Activated T-cell treated with anti-CD3 and anti-CD28 coated beads, Interleukin-2, amount 50 U/mL, for 1 hour (primary cell): ENCODE measurements around the gene KRTAP5-11.
"Not testable (repeated sequence)": the region's sequence is repeated elsewhere in the genome, so short reads cannot be mapped to it uniquely, and the experiment has no call there.

Experiments
- DNase-seq: peaks from one replicate; pipeline ENCODE4 v3.0.0-alpha.2; 2020

KRTAP5-11 gene

GRCh38 chr11:71554996-71555395, 27.7 kb downstream of the KRTAP5-11 start:
- DNase-seq = no peak

GRCh38 chr11:71551711-71552110, 31.0 kb downstream of the KRTAP5-11 start:
- no peak for DNase-seq

DNA sequence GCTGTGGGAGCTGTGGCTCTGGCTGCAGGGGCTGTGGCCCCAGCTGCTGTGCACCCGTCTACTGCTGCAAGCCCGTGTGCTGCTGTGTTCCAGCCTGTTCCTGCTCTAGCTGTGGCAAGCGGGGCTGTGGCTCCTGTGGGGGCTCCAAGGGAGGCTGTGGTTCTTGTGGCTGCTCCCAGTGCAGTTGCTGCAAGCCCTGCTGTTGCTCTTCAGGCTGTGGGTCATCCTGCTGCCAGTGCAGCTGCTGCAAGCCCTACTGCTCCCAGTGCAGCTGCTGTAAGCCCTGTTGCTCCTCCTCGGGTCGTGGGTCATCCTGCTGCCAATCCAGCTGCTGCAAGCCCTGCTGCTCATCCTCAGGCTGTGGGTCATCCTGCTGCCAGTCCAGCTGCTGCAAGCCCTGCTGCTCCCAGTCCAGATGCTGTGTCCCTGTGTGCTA, 33.9 kb downstream of the KRTAP5-11 start:
- DNase-seq = no peak

DNA sequence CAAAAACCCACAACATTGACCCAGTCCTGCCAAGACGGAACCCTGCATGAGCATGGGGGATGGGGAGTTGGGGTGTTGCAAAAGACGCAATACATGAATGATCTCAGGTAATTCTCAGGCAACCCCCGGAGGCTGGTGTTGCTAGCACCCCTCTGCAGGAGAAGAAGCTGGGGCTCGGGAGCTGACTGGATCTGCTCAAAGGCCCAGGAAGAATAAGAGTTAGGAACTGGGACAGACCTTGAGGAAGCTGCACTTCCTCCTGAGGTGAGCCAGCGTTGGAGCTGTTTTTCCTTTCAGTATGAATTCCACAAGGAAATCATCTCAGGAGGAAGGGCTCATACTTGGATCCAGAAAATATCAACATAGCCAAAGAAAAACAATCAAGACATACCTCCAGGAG, 34.6 kb downstream of the KRTAP5-11 start, which contains the start of gene KRTAP5-9:
Gene KRTAP5-9 (plus strand): TSS at position 301 of the 400 bp plus-strand sequence. CDS start 238 bp downstream, outside the sequence.
- no peak for DNase-seq

GRCh38 chr11:71545405-71545966, 37.2 kb downstream of the KRTAP5-11 start:
- no peak for DNase-seq

- no peak for DNase-seq
These were observed 38.0 kb downstream of the KRTAP5-11 start for GRCh38 chr11:71544525-71545214.

DNA sequence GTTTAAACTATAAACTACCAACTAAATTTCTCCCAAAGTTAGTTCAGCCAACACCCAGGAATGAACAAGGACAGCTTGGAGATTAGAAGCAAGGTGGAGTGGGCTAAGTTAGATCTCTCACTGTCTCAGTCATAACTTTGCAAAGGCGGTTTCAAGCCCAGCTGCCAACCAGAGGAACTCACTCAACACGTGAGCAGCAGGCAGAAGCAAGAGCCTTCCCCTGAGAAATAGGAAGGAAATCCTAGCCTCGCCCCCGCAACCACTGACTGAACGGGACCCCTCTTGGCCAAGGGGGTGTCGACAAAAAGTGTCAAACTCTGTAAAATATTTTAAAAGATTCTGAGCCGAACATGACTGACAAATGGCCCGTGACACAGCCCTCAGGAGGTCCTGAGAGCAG, 38.8 kb downstream of the KRTAP5-11 start:
- DNase-seq = no peak

DNA sequence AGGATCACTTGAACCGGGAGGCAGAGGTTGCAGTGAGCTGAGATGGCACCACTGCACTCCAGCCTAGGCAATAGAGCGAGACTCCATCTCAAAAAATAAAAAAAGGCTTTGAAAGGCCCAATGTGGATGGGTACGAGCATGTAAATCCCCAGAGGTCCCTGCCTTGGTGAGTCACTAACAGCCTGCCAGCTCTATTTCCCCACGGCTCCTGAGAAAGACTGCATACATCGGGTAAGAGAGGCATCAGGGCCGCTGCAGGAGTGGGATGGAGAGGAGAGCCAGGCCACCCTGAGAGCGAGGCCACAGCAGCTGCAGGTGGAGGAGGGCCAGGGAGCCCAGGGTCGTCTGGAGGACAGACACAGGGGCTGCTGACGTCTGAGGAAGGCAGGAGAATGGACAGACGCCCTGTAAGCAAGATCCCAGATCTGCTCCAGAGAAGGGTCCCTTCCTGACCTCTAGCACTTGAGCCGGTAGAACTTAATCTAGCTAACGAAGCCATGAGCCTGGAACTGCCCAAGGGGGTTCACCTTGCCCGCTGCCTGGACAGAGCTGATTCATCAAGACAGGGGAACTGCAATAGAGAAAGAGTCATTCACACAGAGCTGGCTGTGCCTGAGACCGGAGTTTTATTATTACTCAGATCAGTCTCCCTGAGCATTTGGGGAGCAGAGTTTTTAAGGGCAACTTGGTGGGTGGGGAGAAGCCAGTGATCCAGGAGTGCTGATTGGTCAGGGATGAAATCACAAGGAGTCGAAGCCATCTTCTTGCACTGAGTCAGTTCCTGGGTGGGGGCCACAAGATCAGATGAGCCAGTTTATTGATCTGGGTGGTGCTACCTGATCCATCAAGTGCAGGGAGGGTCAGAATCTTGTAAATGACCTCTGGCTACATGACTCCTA, 39.5 kb downstream of the KRTAP5-11 start:
- DNase-seq = no peak

- DNase-seq = no peak
These were observed 40.3 kb downstream of the KRTAP5-11 start for GRCh38 chr11:71542382-71542781.

- DNase-seq = not testable (repeated sequence)
These were observed 42.0 kb downstream of the KRTAP5-11 start for GRCh38 chr11:71540521-71541304.

- not testable (repeated sequence) for DNase-seq
These were observed 42.7 kb downstream of the KRTAP5-11 start for GRCh38 chr11:71539971-71540370.

DNA sequence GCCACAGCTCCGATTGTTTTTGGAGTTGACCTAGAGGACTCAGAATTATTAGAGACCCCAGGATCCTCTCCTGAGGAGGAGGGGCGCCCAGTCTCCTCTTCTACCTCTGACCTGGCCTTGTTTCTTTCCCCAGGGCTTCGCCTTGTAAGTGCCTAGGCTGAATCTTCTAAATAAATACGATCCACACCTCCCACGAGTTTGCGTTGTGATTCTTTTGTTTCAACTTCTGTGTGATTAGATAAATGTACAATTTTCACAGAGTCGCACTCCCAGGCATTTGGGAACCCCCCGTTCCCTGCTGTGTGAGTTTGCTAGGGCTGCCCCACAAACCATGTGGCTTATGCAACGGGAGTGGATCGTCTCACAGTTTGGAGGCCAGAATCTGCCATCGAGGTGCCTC, 43.7 kb downstream of the KRTAP5-11 start:
- no peak for DNase-seq

DNA sequence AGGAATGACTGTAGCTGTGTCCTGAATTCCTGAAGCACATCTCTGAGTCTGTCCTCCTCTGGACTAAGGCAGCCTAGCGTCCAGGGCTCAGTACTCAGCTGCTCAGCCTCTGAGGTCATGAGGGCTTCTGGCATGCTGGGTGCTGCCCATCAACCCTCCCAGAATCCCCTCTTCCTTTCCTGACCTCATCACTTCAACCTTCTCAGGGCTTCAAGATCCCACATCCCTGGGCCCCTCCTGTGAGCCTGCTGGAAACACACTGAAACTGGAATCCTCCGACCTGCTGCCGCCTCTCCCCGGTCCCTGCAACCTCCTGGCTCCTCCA, 44.0 kb downstream of the KRTAP5-11 start:
- DNase-seq = no peak

DNA sequence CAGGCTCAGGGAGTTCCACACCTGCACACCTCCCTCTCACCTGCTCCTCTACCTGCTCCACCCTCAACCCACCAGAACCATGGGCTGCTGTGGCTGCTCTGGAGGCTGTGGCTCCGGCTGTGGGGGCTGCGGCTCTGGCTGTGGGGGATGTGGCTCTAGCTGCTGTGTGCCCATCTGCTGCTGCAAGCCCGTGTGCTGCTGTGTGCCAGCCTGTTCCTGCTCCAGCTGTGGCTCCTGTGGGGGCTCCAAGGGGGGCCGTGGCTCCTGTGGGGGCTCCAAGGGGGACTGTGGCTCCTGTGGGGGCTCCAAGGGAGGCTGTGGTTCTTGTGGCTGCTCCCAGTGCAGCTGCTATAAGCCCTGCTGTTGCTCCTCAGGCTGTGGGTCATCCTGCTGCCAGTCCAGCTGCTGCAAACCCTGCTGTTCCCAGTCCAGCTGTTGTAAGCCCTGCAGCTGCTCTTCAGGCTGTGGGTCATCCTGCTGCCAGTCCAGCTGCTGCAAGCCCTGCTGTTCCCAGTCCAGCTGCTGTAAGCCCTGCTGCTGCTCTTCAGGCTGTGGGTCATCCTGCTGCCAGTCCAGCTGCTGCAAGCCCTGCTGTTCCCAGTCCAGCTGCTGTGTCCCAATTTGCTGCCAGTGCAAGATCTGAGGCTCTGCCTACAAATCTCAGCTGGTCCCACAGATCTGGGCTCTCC, 44.6 kb downstream of the KRTAP5-11 start, which contains the start of gene KRTAP5-8:
Gene KRTAP5-8 (plus strand): TSS at position 49 of the 689 bp plus-strand sequence. CDS start 31 bp downstream, at position 80.
- DNase-seq = not testable (repeated sequence)

DNA sequence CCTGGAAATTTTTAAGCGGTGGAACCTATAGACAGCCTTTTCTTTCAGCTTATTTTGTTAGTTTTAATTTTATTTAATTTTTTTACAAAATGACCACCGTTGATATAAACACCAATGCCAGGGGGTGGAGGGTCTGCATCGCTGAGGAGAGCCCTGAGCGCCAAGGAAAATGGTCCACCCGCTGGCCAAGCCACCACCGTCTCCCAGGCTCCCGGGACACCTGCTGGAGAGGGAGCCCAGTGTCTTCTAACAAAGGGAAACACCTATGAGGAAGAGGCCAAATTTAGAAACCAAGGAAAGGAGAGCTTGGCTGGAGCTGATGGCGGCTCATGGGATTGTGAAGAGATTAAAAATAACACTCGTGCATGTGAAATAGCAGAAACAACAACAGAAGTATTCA, 45.1 kb downstream of the KRTAP5-11 start:
- no peak for DNase-seq

DNA sequence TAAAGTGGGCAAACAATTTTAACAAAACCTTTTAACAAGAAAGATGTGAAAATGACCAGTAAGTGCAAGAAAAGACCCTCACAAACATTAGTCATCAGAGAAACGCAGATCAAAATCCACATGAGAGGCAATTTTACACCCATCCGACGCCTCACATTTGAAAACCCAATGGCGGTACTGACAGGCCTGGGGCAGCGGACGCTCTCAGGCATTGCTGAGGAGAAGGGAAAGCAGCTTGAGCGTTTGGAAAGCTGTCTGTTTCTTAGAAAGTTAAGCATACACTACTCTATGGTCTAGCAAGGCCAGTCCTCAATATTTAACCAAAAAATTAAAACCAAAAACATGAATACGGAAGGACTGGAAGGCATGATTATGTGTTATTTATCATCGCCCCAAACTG, 46.9 kb downstream of the KRTAP5-11 start:
- no peak for DNase-seq

- not testable (repeated sequence) for DNase-seq
These were observed 47.7 kb downstream of the KRTAP5-11 start for GRCh38 chr11:71534711-71535608.

GRCh38 chr11:71532036-71532610, 50.6 kb downstream of the KRTAP5-11 start:
- DNase-seq = no peak
